HG03103 (cell line): Measurements from ENCODE around the gene JMJD8.

ENCODE experiments used
- ATAC-seq: cut with Tn5 transposase; IDR thresholded peaks from one replicate; pipeline ENCODE4 v1.9.1; 2021; ENCODE audit warnings: low read depth; ENCODE audit not compliant: unreplicated experiment

JMJD8 gene, protein sequence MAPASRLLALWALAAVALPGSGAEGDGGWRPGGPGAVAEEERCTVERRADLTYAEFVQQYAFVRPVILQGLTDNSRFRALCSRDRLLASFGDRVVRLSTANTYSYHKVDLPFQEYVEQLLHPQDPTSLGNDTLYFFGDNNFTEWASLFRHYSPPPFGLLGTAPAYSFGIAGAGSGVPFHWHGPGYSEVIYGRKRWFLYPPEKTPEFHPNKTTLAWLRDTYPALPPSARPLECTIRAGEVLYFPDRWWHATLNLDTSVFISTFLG

DNA sequence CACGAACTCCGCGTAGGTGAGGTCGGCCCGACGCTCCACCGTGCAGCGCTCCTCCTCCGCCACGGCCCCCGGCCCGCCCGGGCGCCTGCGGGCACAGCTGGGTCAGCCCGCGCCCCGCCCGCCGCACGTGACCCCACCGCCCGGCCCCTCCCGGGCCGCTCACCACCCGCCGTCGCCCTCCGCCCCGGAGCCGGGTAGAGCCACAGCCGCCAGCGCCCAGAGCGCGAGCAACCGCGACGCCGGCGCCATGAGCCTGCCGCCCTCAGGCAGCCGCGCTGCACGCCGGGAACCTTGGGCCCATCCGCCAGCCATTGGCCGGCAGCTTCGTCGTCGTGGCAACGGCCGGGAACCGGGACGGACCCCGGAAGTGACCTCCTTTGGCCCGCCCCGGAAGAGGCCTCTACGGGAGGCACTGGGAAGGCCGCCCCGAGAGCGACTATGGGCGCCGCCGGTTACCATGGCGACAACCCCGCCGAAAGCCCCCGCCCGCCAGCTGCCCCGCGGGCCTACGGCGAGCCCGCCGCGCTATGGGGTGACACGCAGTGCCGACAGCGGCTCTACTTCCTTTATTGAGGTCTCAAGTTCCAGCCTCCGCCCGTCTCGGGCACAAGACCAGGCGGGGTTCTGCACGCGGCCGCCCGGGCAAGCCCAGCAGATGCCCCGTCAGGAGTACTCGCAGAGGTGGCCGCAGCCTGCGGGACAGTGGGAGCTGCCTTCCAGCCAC is at the start of gene JMJD8:
Gene JMJD8, minus strand, starts transcription at position 264 of the 724 bp plus-strand sequence. Its CDS starts 15 bp downstream, at position 249.
- ATAC-seq, result peak; percentile 48

DNA sequence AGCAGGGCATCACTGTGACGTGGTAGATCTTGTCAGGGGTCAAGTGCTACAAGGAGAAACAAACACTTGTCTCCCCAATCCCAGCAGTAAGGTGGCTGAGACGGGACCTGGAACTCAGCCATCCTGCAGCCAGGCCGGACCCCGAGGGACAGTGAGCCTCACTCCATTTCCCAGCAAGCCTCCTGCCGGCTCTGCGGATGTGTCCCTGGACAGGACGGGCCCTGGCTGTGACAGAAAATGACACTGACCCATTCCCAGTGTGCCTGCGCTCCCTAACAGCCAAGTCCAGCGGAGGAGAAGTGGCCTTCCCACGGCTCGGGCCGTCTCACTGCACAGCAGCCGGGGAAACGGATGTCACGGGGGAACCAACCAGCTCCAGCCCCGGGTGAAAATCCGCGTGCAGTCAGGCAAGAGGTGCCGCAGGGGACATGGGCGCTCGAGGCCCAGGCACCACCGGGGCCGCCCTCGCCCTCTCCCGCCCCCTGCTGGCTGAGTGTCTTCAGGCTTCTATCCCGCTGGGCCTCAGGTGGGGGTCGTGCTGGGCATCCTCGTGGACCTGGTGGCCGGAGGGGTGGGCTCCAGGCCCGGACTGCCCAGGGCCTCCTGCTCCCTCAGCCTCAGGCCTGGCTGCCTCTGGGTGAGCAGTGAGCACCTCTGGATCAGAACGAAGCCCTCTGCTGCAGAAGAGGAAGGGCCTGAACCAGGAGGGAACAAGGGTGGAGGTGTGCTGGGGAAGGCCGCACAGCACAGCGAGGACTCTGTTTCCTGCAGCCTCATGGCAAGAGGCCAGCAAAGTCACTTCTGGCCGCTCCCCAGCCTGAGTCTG is 49.5 kb upstream of the JMJD8 start:
- no peak for ATAC-seq

DNA sequence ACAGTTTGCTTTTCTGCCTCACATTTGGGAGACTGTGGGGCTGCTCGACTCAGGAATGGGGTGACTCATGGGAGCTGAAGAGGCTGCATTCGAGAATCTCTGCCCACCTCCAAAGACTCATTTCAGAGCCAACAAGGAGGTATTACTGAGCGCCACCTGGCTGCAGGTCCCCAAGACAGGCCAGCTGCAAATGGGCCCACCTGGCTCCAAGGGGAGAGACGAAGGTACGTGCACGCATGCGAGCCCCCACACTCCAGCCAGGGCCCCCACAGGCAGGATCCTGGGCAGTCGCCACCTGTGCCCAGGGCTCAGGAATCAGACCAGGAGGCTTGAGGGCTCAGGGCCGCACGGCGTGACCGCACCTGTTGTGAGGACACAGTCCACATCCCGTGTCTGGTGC is 48.8 kb upstream of the JMJD8 start:
- no peak for ATAC-seq

DNA sequence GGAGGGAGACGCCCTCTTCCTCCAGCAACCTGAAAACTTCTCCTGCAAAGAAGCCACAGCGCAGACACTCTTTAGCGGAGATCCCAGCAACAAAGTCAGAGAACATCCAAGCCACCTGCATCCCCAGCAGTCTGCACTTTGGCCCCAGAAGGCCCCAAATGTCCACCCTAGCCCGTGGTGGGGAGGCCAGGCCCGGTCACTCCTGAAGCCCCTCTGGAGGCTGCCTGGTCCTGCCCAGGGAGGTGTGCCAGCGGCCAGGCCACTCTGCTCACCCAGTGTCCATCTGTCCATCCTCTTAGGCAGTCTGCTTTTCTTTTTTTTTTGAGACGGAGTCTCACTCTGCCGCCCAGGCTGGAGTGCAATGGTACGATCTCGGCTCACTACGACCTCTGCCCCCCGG is 48.2 kb upstream of the JMJD8 start:
- ATAC-seq, result no peak

DNA sequence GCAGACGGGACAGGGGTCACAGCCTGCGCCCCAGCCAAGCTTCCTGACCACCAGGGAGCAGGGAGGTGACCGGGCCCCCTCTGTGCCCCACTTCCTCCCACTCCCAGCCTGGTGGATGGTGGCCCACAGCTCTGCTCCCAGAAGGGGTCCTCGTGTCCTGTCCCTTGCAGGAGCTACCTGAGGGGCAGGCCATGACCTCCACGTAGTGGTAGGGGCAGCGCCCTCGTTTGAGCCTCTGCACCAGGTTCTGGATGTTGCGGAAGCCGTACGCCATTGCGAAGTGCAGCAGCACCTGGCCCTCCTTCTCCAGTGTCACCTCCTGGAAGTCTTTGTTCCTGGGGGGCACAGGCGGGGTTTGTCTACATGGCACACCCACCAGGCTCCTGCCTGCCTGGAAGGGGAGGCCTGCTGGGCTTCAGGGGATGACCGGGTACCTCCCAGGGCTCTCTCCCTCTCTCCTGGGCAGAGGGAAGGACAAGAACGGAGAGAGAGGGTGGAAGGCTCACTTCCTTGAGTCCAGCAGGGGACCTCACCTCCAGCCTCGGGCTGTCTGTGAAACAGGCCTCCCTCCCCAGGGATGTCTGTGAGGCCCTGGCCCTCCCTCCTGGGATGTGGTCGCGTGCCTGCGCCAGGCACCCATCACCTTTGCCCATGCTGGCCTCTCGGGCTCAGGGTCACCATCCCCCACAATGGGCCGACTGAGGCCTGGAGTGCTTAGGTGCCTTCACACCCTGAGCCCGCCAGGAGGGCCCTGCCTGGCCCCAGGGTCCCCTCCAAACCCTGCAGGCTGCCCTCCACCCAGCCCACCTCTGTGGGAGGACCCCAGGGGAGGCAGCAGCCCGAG is 46.8 kb upstream of the JMJD8 start:
- ATAC-seq, result no peak

DNA sequence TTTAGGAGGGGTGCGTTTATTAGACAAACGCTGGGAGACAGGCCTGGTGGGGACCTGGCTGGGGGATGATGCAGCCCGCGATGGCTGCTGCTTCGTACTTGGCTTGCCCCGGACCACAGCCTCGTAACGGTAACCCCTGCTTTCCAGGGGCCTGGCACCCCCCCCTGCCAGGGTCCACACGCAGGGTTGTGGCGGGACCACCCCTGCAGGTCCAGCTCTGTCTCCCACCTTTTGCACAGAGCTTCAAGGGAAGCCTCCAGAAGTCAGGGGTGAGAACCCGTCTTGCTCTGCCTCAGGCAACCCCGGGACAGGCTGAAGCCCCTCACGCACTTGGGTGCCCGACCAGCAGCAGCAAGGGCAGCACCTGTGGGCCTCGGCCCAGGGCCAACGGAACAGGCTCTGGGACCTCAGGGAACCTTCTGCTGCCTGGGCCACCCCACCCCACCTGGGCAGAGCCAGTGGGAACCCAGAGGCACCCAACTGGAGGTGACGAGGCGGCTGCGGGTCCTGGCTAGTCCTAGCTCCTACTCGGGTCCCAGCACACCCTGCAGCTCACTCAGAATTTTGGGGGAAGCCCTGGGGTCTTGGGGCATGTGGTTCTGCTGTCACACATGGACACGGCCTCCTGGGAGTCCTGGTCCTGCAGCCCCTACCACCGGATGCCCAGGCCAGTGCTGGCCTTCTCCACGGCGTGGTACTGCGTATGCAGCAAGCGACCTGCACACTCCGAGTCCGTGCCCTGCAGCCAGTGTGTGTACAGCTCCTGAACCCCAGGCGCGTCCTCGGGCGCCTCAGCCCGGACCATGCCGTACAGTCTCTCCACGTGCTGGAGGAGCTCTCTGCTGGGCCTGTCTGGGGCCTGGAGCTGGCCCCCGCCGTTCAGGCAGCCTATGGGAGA is 45.9 kb upstream of the JMJD8 start:
- no peak for ATAC-seq

DNA sequence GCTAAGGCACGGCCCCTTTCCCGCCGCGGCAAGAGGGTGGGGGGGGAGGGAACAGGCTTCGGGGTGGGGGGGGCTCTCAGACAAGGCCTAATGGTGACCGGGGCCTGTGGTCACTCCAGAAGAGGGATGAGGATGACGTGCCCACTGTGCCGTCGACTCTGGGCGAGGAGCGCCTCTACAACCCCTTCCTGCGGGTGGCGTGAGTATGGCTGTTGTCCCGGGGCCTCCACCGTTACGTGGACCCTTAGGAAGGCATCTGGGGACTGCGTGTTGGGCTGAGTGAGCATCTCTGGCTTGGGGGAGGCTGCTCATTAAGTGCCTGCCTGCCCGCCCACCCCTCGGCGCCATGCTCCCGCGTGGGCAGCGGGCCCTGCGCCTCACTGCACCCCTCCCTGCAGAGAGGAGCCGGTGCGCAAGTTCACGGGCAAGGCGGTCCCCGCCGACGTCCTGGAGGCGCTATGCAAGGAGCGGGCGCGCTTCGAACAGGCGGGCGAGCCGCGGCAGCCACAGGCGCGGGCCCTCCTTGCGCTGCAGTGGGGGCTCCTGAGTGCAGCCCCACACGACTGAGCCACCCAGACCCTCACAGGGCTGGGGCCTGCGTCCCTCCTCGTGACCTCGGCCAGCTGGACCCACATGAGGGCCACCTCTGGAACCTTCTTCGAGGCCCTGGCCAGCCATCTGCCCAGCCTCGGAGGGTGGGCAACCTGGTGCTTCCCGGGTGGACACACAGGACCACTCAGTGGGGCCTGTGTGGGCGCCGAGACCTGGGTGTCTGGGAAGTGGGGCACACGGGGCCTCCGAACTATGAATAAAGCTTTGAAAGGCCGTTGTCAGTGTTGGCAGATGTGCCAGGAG is 45.0 kb upstream of the JMJD8 start:
- no peak for ATAC-seq

DNA sequence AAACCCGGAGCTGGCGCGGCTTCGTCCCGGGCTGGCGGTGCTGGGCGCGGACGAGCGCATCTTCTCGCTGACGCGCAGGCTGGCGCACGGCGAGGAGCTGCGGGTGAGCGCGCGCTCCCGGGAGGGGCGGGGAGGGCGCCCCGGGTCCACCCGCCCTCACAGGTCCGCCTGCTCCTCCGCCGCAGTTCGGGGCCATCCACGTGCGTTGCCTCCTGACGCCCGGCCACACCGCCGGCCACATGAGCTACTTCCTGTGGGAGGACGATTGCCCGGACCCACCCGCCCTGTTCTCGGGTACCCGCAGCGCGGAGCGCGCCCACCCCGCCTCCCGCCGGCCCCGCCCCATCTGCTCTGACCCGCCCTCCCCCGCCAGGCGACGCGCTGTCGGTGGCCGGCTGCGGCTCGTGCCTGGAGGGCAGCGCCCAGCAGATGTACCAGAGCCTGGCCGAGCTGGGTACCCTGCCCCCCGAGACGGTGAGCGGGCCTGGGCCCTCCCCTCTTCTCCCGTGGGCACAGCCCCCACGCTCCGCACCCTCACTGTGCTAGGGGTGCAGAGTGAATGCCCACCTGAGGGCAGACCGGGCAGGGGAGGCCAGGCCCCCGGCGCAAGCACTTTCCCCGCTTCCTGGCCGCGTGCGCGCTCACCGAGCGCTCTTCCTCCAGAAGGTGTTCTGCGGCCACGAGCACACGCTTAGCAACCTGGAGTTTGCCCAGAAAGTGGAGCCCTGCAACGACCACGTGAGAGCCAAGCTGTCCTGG is 44.2 kb upstream of the JMJD8 start:
- ATAC-seq, result no peak

DNA sequence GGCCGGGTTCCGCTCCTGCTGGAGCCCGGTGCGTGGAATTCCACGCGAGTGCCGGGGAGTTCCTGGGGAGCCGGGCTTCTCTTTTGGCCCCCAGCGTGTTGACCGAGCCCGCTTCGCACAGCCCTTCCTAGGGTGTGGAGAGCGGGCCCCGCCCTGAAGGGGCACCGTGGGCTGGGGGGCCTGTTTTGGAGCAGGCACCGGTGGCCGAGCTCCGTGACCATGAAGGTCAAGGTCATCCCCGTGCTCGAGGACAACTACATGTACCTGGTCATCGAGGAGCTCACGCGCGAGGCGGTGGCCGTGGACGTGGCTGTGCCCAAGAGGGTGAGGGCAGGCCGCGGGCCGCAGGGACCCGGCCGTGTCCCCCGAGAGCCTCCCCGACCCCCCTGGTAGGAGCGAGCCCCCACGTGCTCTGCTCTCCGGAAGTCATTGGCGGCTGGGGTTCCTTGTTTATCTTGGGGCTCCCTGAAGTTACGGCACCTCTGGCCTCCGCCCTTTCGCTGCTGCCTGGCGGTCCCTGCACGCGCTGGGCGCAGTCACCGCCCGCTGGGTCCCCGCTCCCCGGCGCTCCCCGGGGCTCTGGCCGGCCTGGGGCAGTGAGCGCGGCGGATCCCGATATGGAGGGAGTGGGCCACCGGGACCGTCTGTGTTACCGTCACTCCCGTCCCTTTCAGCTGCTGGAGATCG is 43.3 kb upstream of the JMJD8 start:
- no peak for ATAC-seq

DNA sequence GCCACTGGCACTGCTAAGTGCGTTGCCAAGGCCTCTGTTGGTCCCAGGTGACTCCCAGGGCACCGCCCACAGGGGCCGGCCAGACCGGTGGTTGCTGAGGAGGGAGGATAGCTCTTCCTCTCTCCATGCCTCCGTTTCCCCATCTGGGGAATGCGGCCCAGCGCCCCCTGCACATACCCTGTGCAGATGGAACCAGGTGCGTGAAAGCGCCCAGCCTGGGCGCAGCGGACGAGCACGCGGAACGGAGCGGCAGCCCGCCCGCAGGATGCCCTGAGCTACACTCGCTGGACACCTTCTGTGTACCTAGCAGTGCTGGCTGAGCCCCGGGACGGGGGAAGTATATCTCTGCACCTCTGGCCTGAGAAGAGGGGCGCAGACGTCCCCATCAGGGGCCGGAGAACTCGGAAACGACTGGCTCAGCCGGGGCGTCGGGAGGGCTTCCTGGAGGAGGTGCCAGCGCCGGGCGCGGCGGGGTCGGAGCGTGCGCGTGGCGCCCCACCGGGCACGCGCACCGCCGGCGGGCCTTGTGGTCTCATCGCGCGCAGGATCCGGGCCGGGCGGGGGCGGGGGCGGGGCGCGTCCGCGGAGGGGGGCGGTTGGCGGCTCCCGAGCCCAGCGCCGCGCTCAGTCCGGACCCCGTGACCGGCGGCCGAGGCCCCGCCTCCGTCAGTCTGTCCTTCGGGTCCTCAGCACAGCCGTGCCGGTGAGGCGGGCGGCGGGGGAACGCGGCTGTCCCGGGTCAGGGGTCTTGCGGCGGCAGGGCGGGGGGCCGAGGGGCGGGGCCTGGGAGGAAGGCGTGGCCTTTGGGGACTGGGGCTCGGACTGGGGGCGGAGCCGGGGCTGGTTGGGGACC is 42.5 kb upstream of the JMJD8 start, which contains the start of the genes CCDC78 and HAGHL:
Gene CCDC78, minus strand, starts transcription at position 6 of the 853 bp plus-strand sequence. CDS start 76 bp downstream, outside the sequence.
Gene HAGHL, plus strand, starts transcription at position 669 of the 853 bp plus-strand sequence. CDS start 404 bp downstream, outside the sequence.
- no peak for ATAC-seq

DNA sequence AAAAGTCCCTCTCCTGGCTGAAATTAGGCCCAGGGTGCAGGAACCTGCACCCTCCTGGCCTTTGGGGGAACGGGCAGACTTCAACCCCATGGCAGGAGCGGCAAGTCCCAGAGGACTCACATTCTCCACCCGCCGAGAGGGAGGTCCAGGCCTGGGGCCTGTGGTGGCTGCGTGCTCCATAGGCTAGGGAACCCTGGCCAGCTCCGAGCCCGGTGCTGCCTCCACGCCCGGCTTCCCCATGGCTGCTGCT is 42.0 kb upstream of the JMJD8 start:
- no peak for ATAC-seq

DNA sequence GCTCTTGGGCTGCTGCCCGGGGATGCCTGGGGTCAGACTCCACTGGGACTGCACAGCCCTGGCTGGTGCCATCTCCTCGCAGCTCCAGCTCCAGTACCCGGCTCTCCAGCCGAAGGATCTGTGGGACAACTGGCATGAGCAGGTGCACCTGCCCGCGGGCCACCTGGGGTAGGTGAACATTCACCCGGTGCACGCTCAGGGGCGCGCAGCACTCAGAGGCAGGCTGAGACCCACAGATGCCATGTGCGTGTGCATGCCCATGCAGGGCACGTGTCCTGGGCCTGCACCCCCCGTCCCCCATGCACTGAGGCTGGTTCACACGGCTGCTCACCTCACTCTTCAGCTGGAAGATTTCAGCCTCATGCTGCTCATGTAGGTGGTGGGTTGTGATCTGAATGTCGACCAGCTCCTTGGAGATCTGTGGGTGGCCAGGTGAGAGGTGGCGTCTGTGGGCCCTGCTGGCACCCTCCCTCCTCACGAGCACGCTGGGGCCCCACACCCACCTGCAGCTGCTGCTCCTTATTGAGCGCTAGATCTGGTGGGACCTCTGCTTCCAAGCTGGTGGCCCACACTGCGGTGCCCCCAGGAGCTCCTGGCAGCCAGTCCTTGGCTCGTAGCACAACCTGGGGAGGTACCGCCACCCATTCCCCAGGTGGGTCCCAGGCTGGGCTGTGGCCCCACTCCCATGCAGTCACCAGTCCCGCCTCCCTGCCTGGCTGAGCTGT is 41.5 kb upstream of the JMJD8 start:
- ATAC-seq, result no peak

DNA sequence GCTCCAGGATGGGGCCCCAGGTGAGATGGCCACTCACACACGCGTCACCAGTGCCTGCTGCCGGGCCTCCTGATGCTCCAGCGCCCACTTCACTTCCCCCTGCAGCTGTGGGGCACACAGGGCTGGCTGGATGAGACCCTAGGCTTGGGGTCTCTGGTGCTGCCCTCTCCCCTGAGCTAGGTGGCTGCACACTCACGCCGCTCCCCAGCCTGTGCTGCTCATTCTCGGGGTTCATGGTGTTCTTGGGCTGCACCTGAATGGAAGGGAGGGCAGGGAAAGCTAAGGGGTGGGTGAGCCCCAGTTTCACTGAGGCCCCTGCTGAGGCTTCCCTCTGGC is 40.9 kb upstream of the JMJD8 start:
- no peak for ATAC-seq

DNA sequence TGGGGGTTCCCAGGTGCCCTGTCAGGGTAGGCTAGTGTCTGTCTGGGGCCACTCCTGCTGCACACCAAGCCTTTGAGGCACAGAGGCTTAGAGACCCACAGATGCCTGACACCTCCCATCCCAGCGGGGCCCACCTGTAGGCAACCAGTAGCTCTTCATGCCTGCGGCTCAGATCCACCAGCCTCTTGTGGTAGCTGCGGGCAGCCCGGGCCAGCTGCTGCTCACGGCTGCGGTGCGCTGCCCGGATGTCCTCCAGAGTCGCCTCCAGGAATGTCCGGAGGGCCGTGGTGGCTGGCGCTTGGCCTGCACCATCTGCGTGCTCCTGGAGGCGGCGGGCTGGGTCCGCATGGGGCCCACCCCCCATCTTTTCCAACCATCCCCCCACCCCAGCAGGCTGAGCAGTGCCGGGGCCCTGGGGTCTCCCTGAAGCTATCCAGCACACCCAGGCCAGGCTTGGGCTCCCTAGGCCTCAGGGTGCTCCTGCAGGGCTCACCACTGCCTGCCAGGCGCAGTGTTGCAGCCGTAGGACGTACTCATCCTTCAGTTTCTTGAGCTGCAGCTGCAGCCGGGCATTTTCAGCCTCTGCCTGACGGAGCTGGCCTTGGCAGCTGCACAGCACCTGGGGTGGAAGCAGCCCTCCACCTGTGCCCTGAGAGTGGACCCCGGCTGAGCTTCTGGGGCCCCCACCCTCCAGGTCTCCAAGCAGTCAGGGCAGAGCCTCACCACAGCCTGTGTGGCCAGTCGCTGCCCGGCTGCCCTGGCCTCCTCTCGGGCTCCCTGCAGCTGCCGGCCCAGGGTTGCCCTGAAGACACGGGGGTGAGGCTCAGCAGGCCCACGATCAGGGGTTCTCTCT is 40.3 kb upstream of the JMJD8 start:
- ATAC-seq, result no peak

DNA sequence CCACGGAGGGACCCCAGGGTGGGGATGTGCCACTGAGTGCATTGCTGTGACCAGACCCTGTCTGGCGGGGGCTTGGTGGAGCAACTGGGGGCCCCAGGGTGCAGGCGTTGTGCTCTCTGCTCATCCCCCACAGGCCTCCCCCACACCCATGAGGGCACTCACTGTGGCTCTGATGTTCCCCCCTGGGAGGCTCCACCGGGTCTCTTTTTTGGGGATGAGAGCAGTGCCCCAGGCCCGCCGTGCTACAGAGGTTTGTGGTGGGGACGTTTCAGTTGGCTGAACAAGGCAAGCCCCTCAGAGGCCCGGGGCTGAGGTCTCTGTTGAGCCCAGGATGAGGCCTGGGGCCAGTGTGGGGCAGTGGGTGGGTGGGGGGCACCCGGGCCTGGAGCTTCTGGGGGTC is 39.6 kb upstream of the JMJD8 start:
- ATAC-seq, result no peak
